ENCODE measurements around the gene CRYAB. TPM values are rescaled to one million over a fixed set of nuclear protein-coding genes. Genes with fewer than 3 reads are reported as not detected.

CRYAB gene
- polyA plus RNA-seq, 1 of the 3 experiments (the other 2 are of a cell fraction) = 0.92 TPM

DNA sequence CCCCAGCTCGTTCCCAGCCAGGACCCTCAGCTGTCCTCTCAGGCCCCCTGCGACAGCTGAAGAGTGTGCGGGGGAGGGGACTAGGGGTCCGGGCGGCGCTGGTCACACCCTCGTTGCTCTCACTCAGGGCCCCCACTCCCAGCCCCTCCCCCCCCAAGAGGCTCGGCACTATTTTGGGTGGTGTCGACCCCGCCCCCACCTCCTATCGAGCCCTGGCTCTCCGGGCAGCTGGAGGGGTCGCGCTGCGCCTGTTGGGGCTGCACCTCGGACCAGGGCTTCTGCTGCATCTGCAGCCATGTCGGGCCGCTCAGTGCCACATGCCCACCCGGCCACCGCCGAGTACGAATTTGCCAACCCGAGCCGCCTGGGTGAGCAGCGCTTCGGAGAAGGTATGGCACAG lies 965 bp upstream of the CRYAB start, which contains the start of gene HSPB2:
Gene HSPB2 (plus strand): TSS at position 200 of the 400 bp plus-strand sequence. CDS start 96 bp downstream, at position 296.
- Histone ChIP-seq H3K4me3 (ENCODE audit: low read depth in 2 of 2, low read length in 1 of 2) (no peak within 1 kb of the TSS), H3K9me2 (no peaks in the 10 kb centered on the region), H4K20me1 (ENCODE audit: insufficient read depth) (no peaks in the 10 kb centered on the region), H3K4me1 (ENCODE audit: control insufficient read depth in 1 of 2, insufficient read depth in 2 of 2, low read depth in 1 of 2, low read length in 1 of 2) (peaks cover 6 to 7% of the 10 kb centered on the region in 2 experiments; a peak in 2 of 4 replicates), H3K27ac (ENCODE audit: low read depth in 2 of 2, low read length in 1 of 2) (peak within 1 kb of the TSS in 1 of 2 experiments; percentile 33; a peak in 1 of 4 replicates), H2AFZ (ENCODE audit: low read depth) (peak within 1 kb of the TSS; percentile 46; the same call in 1 of the 2 replicates), H3K36me3 (replicated peaks in 1 of 2; ENCODE audit: control insufficient read depth in 1 of 2, insufficient read depth in 2 of 2, low read length in 1 of 2) (no peaks in the 10 kb centered on the region), H3K9me3 (no peaks in the 10 kb centered on the region), H3K4me2 (peak within 1 kb of the TSS; percentile 34; the same call in 1 of the 2 replicates), H3K9ac (no peak within 1 kb of the TSS), H3F3A (replicated peaks; ENCODE audit: insufficient read depth) (no peaks in the 10 kb centered on the region), H3K27me3 (ENCODE audit: insufficient read depth) (no peaks in the 10 kb centered on the region), H3K79me2 (ENCODE audit: insufficient read depth) (no peaks in the 10 kb centered on the region)
- POLR2A ChIA-PET = no interaction called here
- 83% methylated on average over 11 of the region's 26 CpGs for WGBS (ENCODE audit: low lambda C conversion rate)
- DNase-seq = no peak
- TF ChIP-seq, protein P1, sequence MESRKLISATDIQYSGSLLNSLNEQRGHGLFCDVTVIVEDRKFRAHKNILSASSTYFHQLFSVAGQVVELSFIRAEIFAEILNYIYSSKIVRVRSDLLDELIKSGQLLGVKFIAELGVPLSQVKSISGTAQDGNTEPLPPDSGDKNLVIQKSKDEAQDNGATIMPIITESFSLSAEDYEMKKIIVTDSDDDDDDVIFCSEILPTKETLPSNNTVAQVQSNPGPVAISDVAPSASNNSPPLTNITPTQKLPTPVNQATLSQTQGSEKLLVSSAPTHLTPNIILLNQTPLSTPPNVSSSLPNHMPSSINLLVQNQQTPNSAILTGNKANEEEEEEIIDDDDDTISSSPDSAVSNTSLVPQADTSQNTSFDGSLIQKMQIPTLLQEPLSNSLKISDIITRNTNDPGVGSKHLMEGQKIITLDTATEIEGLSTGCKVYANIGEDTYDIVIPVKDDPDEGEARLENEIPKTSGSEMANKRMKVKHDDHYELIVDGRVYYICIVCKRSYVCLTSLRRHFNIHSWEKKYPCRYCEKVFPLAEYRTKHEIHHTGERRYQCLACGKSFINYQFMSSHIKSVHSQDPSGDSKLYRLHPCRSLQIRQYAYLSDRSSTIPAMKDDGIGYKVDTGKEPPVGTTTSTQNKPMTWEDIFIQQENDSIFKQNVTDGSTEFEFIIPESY (IDR thresholded peaks at IDR 0.05; ENCODE audit: borderline replicate concordance, low read depth) = no peak
- TF ChIP-seq FOSL2 (IDR thresholded peaks at IDR 0.05; ENCODE audit: borderline replicate concordance, low read depth) = no peak
- TF ChIP-seq RFX5 (IDR thresholded peaks at IDR 0.05; ENCODE audit: low read length) = no peak
- TF ChIP-seq TCF12 (IDR thresholded peaks at IDR 0.05) = no peak
- TF ChIP-seq GATA2 (CRISPR knock-in tag; IDR thresholded peaks at IDR 0.05) = no peak
- no peak for TF ChIP-seq JUND (IDR thresholded peaks at IDR 0.05)
- TF ChIP-seq, protein P2, sequence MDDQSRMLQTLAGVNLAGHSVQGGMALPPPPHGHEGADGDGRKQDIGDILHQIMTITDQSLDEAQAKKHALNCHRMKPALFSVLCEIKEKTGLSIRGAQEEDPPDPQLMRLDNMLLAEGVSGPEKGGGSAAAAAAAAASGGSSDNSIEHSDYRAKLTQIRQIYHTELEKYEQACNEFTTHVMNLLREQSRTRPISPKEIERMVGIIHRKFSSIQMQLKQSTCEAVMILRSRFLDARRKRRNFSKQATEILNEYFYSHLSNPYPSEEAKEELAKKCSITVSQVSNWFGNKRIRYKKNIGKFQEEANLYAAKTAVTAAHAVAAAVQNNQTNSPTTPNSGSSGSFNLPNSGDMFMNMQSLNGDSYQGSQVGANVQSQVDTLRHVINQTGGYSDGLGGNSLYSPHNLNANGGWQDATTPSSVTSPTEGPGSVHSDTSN (IDR thresholded peaks at IDR 0.05) = no peak
- no peak for TF ChIP-seq RCOR1 (IDR thresholded peaks at IDR 0.05; ENCODE audit: low read length)
- CTCF ChIA-PET = no interaction called here

DNA sequence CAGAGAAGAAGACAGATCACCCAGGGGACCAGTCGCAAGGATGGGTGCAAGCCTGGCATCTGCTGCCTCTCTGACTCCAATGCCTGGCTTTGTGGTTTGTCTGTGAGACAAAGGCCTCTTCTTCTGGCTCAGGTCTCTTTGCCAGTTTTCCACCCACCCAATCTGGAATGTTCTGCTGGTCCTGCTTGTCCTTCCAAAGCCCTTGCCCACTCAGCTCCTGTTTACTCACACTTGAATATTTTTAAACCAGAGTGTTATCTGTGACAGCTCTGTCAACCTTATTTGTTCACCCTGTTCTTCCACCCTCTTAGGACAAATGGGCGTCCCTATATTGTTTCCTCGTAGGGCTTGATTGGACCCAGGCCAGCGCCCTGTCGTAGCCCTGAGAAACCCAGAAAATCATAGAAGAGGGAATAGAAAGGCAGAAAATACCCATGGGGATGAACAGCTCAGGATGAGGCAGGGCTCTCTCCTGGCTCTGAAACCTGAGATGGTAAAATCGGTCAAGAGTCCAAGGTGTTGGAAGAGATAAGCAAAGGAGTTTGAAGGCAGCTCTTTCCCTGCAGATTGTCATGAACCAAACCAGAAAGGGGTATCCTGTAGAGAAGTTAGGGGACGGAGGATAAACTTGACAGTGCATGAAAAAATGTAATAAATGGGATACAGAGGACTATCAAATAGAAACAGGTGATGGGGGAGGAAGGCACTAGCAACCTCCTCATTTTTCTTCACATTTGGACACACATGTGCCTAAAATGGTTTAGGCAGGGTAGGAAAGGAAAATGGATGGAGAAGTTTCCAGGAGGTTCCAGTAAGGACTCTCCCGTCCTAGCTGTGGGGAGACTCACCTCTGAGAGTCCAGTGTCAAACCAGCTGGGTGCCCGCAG lies 651 bp downstream of the CRYAB start:
- no peak for DNase-seq
- ChIA-PET POLR2A (no interaction called here), CTCF (interaction anchor here (1.2 to 1.4 kb wide), 3 partner anchors 21 to 69 kb away, joined by 3 to 4 read pairs (median 3); no protein-coding TSS in a partner anchor)
- H3K4me2 ChIP-seq = no peak overlapping the region
- WGBS (ENCODE audit: low lambda C conversion rate) = 84% methylated on average over 9 of the region's 9 CpGs
- peaks cover 3% of the 10 kb centered on the region for H3F3A ChIP-seq (replicated peaks; ENCODE audit: insufficient read depth)
- H3K4me1 ChIP-seq (ENCODE audit: control insufficient read depth in 1 of 2, insufficient read depth in 2 of 2, low read depth in 1 of 2, low read length in 1 of 2) = peaks cover 6 to 7% of the 10 kb centered on the region in 2 experiments; a peak in 2 of 4 replicates
- no peaks in the 10 kb centered on the region for H3K27me3 ChIP-seq (ENCODE audit: insufficient read depth)
- no peaks in the 10 kb centered on the region for H3K79me2 ChIP-seq (ENCODE audit: insufficient read depth)
- no peaks in the 10 kb centered on the region for H3K9me3 ChIP-seq
- H2AFZ ChIP-seq (ENCODE audit: low read depth) = no peak overlapping the region
- no peaks in the 10 kb centered on the region for H3K9me2 ChIP-seq
- H4K20me1 ChIP-seq (ENCODE audit: insufficient read depth) = no peaks in the 10 kb centered on the region
- no peak overlapping the region for H3K4me3 ChIP-seq (ENCODE audit: low read depth in 2 of 2, low read length in 1 of 2)
- H3K27ac ChIP-seq (ENCODE audit: low read depth in 2 of 2, low read length in 1 of 2) = no peak overlapping the region
- no peaks in the 10 kb centered on the region for H3K36me3 ChIP-seq (replicated peaks in 1 of 2; ENCODE audit: control insufficient read depth in 1 of 2, insufficient read depth in 2 of 2, low read length in 1 of 2)
- H3K9ac ChIP-seq = no peak overlapping the region
- TF ChIP-seq, protein P1 (IDR thresholded peaks at IDR 0.05; ENCODE audit: borderline replicate concordance, low read depth) = no peak
- no peak for TF ChIP-seq NFIC (IDR thresholded peaks at IDR 0.05; ENCODE audit: borderline replicate concordance)
- no peak for TF ChIP-seq RCOR1 (IDR thresholded peaks at IDR 0.05; ENCODE audit: low read length)
- TF ChIP-seq, protein P3, sequence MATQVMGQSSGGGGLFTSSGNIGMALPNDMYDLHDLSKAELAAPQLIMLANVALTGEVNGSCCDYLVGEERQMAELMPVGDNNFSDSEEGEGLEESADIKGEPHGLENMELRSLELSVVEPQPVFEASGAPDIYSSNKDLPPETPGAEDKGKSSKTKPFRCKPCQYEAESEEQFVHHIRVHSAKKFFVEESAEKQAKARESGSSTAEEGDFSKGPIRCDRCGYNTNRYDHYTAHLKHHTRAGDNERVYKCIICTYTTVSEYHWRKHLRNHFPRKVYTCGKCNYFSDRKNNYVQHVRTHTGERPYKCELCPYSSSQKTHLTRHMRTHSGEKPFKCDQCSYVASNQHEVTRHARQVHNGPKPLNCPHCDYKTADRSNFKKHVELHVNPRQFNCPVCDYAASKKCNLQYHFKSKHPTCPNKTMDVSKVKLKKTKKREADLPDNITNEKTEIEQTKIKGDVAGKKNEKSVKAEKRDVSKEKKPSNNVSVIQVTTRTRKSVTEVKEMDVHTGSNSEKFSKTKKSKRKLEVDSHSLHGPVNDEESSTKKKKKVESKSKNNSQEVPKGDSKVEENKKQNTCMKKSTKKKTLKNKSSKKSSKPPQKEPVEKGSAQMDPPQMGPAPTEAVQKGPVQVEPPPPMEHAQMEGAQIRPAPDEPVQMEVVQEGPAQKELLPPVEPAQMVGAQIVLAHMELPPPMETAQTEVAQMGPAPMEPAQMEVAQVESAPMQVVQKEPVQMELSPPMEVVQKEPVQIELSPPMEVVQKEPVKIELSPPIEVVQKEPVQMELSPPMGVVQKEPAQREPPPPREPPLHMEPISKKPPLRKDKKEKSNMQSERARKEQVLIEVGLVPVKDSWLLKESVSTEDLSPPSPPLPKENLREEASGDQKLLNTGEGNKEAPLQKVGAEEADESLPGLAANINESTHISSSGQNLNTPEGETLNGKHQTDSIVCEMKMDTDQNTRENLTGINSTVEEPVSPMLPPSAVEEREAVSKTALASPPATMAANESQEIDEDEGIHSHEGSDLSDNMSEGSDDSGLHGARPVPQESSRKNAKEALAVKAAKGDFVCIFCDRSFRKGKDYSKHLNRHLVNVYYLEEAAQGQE (IDR thresholded peaks at IDR 0.05; ENCODE audit: low read depth, low read length) = no peak
- no peak for TF ChIP-seq FOSL2 (IDR thresholded peaks at IDR 0.05; ENCODE audit: borderline replicate concordance, low read depth)
- no peak for TF ChIP-seq EZH2phosphoT487 (IDR thresholded peaks at IDR 0.05; ENCODE audit: borderline replicate concordance, low read depth)
- no peak for TF ChIP-seq MEF2A (IDR thresholded peaks at IDR 0.05; ENCODE audit: borderline replicate concordance, low read depth)
- TF ChIP-seq CHD2 (IDR thresholded peaks at IDR 0.05; ENCODE audit: low read length, partially characterized antibody) = no peak
- no peak for TF ChIP-seq RXRA (IDR thresholded peaks at IDR 0.05; ENCODE audit: borderline replicate concordance, low read depth)
- TF ChIP-seq GATA2 (CRISPR knock-in tag; IDR thresholded peaks at IDR 0.05) = no peak
- TF ChIP-seq FOXM1 (IDR thresholded peaks at IDR 0.05; ENCODE audit: low read depth) = no peak
- no peak for TF ChIP-seq RAD21 (IDR thresholded peaks at IDR 0.05; ENCODE audit: low read length)
